Renal pelvis (tissue), 12 donors: ENCODE data around the gene GKAP1. TPM values are rescaled to one million over a fixed set of nuclear protein-coding genes. Genes with fewer than 3 reads are reported as not detected.
"Not testable (repeated sequence)": the region's sequence is repeated elsewhere in the genome, so short reads cannot be mapped to it uniquely, and the experiment has no call there.

Experiments used
- DNase-seq: peaks from one replicate; pipeline ENCODE4 v3.0.0-alpha.2; 2013
- long read RNA-seq, 16 experiments: transcript quantifications; one replicate each; lab custom pipeline, GENCODE V29; 2026
- polyA plus RNA-seq, 3 donors: library from polyadenylated mRNA; unstranded; fragments of 120-200 nt; gene quantifications; one replicate each; pipeline ENCODE4 v1.2.1, GENCODE V29; 2013; ENCODE audit not compliant: insufficient read length in 3 of 3

GKAP1 gene
- polyA plus RNA-seq = 10 to 100 TPM; 14.8 to 20.3 (median 20.0) TPM
- long read RNA-seq, donor 1, partial matches to known transcripts = 0 of 1 reads
- long read RNA-seq, donor 1, other reads (novel, unspliced or antisense) = 0 of 1 reads
- long read RNA-seq, donor 2, partial matches to known transcripts = 0 of 2 reads
- long read RNA-seq, donor 2, other reads (novel, unspliced or antisense) = 0 of 2 reads
- long read RNA-seq, donor 3, partial matches to known transcripts = 0 of 1 reads
- long read RNA-seq, donor 3, other reads (novel, unspliced or antisense) = 0 of 1 reads
- long read RNA-seq, donor 4, partial matches to known transcripts = 0 of 1 reads
- long read RNA-seq, donor 4, other reads (novel, unspliced or antisense) = 0 of 1 reads
- long read RNA-seq, donor 5, partial matches to known transcripts = 0 of 3 reads
- long read RNA-seq, donor 5, other reads (novel, unspliced or antisense) = 0 of 3 reads
- long read RNA-seq, donor 6, partial matches to known transcripts = 0 of 3 reads
- long read RNA-seq, donor 6, other reads (novel, unspliced or antisense) = 0 of 3 reads
- long read RNA-seq, donor 7, partial matches to known transcripts = 0 of 1 reads
- long read RNA-seq, donor 7, other reads (novel, unspliced or antisense) = 0 of 1 reads
- long read RNA-seq, donor 8, partial matches to known transcripts = 0 of 2 reads
- long read RNA-seq, donor 8, other reads (novel, unspliced or antisense) = 0 of 2 reads
- long read RNA-seq, donor 9, partial matches to known transcripts = 0 of 2 reads
- long read RNA-seq, donor 9, other reads (novel, unspliced or antisense) = 0 of 2 reads
- long read RNA-seq, donor 10, partial matches to known transcripts = 0 of 1 reads
- long read RNA-seq, donor 10, other reads (novel, unspliced or antisense) = 0 of 1 reads
- long read RNA-seq, donor 11 = 0 reads
- long read RNA-seq, donor 12, partial matches to known transcripts = 0 of 3 reads
- long read RNA-seq, donor 12, other reads (novel, unspliced or antisense) = 0 of 3 reads
- long read RNA-seq, donor 13, partial matches to known transcripts = 0 of 1 reads
- long read RNA-seq, donor 13, other reads (novel, unspliced or antisense) = 0 of 1 reads
- long read RNA-seq, donor 14 = 0 reads
- long read RNA-seq, donor 15, partial matches to known transcripts = 0 of 2 reads
- long read RNA-seq, donor 15, other reads (novel, unspliced or antisense) = 0 of 2 reads
- long read RNA-seq, donor 16 = 0 reads

DNA sequence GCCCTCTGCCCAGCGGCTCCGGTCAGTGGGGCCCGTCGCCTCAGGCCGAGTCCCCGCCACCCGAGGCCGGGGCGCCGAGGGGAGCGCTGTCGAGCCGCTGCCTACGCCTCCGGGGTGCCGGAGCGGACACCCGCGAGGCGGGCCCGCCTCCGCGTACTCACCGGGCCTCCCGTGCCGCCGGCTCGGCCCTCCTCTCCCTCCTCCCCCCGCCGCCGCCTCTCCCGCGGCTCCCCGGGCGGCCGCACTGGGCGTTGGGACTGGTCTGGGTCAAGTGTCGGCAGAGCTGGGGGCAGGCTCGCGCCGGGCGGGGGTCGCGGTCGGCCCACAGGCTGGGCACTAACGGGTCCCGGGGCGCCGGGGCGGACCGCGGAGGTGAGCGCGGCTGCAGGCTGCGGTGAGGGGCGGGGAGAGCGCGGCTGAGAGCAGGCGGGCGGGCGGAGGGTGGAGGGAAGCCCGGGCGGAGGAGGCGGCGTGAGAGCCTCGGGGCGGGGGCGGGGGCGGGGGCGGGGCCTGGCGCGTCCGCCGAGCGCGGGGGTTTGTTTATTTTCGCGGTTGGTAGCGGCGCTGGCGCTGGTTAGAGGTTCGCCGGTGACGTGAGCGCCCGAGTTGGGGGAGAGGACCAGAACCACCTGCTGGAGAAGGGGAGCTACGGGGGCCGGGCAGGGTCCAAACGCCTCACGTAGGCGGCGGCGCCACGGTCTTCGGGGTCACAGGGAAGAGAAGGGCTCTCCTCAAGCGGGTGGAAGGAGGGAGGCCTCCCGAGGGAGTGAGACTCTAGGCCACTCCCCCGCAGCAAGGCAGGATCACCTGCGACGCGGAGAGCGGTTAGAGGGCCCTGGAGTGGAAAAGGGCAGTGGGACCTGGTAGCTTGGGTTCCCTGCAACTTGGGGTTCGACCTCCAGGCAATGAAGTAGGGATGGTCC is at the start of gene GKAP1:
TSS of gene GKAP1 (minus strand) at position 414 of the 923 bp plus-strand sequence. CDS start 11,252 bp downstream, outside the sequence.
- DNase-seq = peak; percentile 62

- DNase-seq = not testable (repeated sequence)
Measured at GRCh38 chr9:83849895-83850294, 32.3 kb upstream of the GKAP1 start.

- not testable (repeated sequence) for DNase-seq
Measured at GRCh38 chr9:83837070-83837643, 19.6 kb upstream of the GKAP1 start.

GRCh38 chr9:83830426-83831071 is 13.0 kb upstream of the GKAP1 start:
- not testable (repeated sequence) for DNase-seq

GRCh38 chr9:83824986-83825623 is 7.5 kb upstream of the GKAP1 start:
- not testable (repeated sequence) for DNase-seq

DNA sequence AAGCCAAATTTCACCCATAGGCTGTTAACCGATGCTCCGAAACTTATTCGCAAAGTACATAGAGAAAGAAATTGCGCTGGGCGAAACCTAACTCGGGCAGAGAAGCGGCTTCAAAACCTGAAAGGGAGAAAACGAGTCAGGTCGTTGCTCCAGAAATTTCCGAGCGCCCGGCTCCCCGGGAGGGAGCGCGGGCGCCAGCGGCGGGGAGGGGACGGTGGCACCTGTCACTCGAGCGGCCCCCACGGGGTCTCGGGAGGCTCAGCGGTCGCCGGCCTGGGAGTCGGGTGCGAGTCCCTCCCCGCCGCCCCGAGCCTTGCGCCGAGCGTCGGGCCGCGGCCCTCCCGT is 586 bp downstream of the GKAP1 start:
- DNase-seq = not testable (repeated sequence)

- not testable (repeated sequence) for DNase-seq
Measured at GRCh38 chr9:83815120-83815519, 2.4 kb downstream of the GKAP1 start.

- DNase-seq = not testable (repeated sequence)
Measured at GRCh38 chr9:83809213-83809612, 8.4 kb downstream of the GKAP1 start.

GRCh38 chr9:83804454-83804853 is 13.1 kb downstream of the GKAP1 start:
- not testable (repeated sequence) for DNase-seq

GRCh38 chr9:83803941-83804340 is 13.6 kb downstream of the GKAP1 start:
- DNase-seq = not testable (repeated sequence)

GRCh38 chr9:83800236-83801033 is 17.1 kb downstream of the GKAP1 start:
- no peak for DNase-seq

GRCh38 chr9:83794051-83794450 is 23.5 kb downstream of the GKAP1 start:
- no peak for DNase-seq

DNA sequence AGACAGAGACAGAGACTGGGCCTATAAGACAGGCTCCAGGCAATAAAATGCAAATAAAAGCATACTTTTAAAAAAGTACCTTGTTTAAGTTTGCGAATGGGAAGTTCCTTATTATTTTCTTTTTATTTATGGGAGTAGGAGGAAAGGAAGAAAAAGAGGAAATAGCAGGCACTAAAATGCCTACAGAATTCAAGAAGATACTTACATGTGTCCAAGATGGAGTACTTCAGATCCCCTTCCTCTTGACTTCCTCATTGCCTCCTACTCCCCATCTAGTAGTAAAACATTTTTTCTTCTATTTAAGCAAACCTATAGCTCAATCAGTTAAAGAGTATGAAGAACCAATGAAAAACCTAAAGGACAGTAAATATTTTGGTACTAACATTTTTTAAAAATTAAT is 24.8 kb downstream of the GKAP1 start:
- DNase-seq = no peak

DNA sequence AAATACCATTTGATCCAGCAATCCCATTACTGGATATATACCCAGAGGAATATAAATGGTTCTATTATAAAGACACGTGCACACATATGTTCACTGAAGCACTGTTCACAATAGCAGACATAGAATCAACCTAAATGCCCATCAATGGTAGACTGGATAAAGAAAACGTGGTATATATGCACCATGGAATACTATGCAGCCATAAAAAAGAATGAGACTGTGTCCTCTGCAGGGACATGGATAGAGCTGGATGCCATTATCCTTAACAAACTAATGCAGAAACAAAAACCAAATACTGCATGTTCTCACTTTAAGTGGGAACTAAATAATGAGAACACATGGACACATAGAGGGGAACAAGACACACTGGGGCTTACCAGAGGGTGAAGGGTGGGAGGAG is 39.4 kb downstream of the GKAP1 start:
- DNase-seq = no peak

- DNase-seq = no peak
Measured at GRCh38 chr9:83775932-83776331, 41.6 kb downstream of the GKAP1 start.

GRCh38 chr9:83772860-83773259 is 44.7 kb downstream of the GKAP1 start:
- no peak for DNase-seq

DNA sequence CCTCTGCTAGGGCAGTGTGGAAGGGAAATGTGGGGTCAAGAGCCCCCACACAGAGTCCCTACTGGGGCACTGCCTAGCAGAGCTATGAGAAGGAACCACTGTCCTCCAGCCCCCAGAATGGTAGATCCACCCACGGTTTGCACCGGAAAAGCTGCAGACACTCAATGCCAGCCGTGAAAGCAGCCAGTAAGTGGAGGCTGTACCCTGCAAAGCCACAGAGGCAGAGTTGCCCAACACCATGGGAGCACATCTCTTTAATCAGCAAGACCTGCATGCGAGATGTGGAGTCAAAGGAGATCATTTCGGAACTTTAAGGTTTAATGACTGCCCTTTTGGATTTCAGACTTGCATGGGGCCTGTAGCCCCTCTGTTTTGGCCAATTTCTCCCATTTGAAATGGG is 52.2 kb downstream of the GKAP1 start:
- DNase-seq = no peak

DNA sequence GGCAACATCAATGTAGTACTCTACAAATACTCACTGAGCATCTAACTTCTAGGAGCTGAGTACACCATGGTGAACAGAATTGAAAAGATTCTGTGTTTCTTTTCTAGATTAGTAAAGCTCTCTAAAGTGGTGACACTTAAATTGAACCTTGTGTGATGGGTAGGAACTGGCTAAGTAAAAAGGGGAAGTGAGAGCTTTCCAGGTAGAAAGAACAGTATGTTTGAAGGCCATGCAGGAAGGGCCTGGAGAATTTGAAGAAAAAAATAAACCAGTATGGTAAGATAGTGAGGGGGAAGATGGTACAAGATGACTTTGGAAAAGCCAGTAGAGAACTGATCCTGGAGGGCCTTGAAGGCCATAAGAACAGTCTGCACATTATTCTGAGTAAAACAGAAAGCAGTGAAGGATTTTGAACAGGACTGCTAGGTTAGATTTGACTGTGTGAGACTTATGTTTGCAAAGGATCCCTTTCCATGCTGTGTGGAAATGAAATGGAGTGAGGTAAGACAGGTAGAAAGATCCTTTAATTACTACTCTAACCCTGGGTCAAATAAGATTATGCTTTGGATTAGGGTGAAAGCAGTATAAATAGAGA is 63.1 kb downstream of the GKAP1 start:
- no peak for DNase-seq
